ENCODE results near the gene RGS13. TPM values are rescaled to one million over a fixed set of nuclear protein-coding genes. Genes with fewer than 3 reads are reported as not detected.

The RGS13 gene
- total and polyA plus RNA-seq, 10 of the 15 experiments (the other 5 are each of a cell fraction or from before 2014, with no cell fraction given), result 0.23 to 16.0 (median 0.36) TPM; not detected in 1

- WGBS (ENCODE audit: insufficient coverage, insufficient replicate concordance, low lambda C conversion rate, missing lambda C conversion rate), result 31% methylated on average over 3 of the region's 3 CpGs
- Histone ChIP-seq H3K4me3 (no peak overlapping the region), H3K36me3 (ENCODE audit: control insufficient read depth in 2 of 2, insufficient read depth in 2 of 2, low read length in 1 of 2) (no peaks in the 10 kb centered on the region; a peak in 1 of 4 replicates), H3K27me3 (replicated peaks in 1 of 2; ENCODE audit: control insufficient read depth in 2 of 2, insufficient read depth in 2 of 2, low read length in 1 of 2) (peaks cover 0 to 5% of the 10 kb centered on the region in 2 experiments; a peak in 2 of 4 replicates), H3K79me2 (ENCODE audit: control insufficient read depth, insufficient read depth, low read length) (no peaks in the 10 kb centered on the region), H3K9me3 (replicated peaks; ENCODE audit: control insufficient read depth, insufficient read depth, low read length) (no peaks in the 10 kb centered on the region), H3K4me1 (ENCODE audit: control insufficient read depth, insufficient read depth, low read length) (no peaks in the 10 kb centered on the region), H2AFZ (ENCODE audit: control insufficient read depth, low read depth, low read length) (no peak overlapping the region), H3K4me2 (ENCODE audit: control insufficient read depth, insufficient read depth) (no peak overlapping the region), H3K27ac (ENCODE audit: control insufficient read depth, insufficient read depth) (no peak overlapping the region), H3K9ac (ENCODE audit: control insufficient read depth, insufficient read depth, low read length) (no peak overlapping the region), H4K20me1 (ENCODE audit: control insufficient read depth, insufficient read depth) (no peaks in the 10 kb centered on the region)
- ChIA-PET POLR2A (no interaction called here), CTCF (interaction anchor here (0.6 to 1.4 kb wide), 4 partner anchors 21 to 1839 kb away, joined by 3 to 4 read pairs (median 4); no protein-coding TSS in a partner anchor), RAD21 (ENCODE audit: unreplicated experiment) (no interaction called here), SMC1A (ENCODE audit: uncharacterized antibody, unreplicated experiment) (interaction anchor here (0.8 to 1.7 kb wide), 3 partner anchors 10 to 155 kb away, joined by 3 to 4 read pairs (median 3); no protein-coding TSS in a partner anchor)
- no peak for FAIRE-seq
- no TSS peak for BruUV-seq (replicated peaks)
- intact Hi-C loops (cut with micrococcal nuclease; ENCODE audit: unreplicated experiment), result no loop called here
- DNase-seq (ENCODE audit: low read depth, low spot score), result no peak
- no peak for ATAC-seq
- in situ Hi-C loops (cut with MboI), result no loop called here
- TF ChIP-seq MXI1 (IDR thresholded peaks at IDR 0.05; ENCODE audit: low read depth, low read length) (no peak), E2F8 (IDR thresholded peaks at IDR 0.05; ENCODE audit: low read depth, partially characterized antibody) (no peak), SPI1 (IDR thresholded peaks at IDR 0.05; ENCODE audit: borderline replicate concordance, insufficient read depth, low read depth, low read length) (no peak), CBX3 (IDR thresholded peaks at IDR 0.05; ENCODE audit: borderline replicate concordance, low read depth) (no peak), STAT1 (conservative IDR thresholded peaks at IDR 0.05) (no peak), PML (IDR thresholded peaks at IDR 0.05; ENCODE audit: low read length) (no peak), MTA2 (IDR thresholded peaks at IDR 0.05; ENCODE audit: low read depth) (no peak), SKIL (IDR thresholded peaks at IDR 0.05; ENCODE audit: low read depth, poor library complexity, severe bottlenecking) (no peak), ZBTB11 (CRISPR knock-in tag; IDR thresholded peaks at IDR 0.05) (no peak), ZZZ3 (IDR thresholded peaks at IDR 0.05; ENCODE audit: control insufficient read depth, insufficient read length, low read depth) (no peak), TCF3 (IDR thresholded peaks at IDR 0.05; ENCODE audit: borderline replicate concordance, insufficient read depth, low read depth, low read length) (no peak), MEF2A (IDR thresholded peaks at IDR 0.05; ENCODE audit: insufficient read depth, low read depth, low read length) (no peak), PAX5 (IDR thresholded peaks at IDR 0.05; ENCODE audit: borderline replicate concordance, low read depth, low read length) (no peak)
Measured at GRCh38 chr1:192632188-192632587, 3.8 kb upstream of the RGS13 start.
